Measurements from ENCODE around the gene SYT9. TPM values are rescaled to one million over a fixed set of nuclear protein-coding genes. Genes with fewer than 3 reads are reported as not detected.

SYT9 gene
- polyA plus RNA-seq, 3 donors: not detected

DNA sequence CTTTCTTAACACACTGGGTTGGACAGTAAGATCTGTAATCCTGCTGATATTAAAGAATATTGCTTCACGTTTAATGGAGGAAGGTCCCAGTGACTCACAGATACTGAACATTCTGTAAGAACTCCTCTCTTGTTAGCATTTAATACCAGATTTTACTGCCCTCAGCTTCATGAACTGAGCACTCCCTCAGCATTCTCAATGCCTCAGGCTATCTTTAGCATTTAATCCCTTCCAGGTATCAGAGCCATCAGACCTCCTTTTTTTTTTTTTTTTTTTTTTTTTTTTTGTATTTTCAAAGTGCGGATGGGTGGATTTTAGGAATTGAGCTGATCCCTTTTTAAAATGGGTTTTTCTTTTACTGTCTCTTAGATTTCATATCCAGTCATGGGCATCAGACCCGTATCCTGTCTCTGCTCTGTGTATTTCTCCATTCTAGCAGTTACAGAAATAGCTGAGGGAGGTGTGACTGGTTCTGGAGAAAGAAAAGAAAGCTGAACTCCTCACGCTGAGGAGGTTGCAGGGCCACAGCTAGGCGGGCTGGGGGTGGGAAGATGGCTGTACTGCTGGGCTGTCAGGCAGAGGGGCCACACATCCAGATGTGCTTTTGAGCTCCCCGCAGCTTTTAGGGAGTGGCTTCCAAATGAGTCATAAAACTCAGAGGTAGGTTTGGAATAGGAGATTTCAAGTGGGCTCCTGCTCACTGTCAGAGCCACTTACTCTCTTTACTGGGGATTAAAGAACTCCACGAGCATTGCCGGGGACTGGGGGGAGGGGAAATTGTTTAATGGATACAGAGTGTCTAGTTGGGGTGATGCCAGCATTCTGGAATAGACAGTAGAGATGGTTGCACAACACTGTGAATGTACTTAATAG is 97.0 kb downstream of the SYT9 start:
- H3K27ac ChIP-seq (ENCODE audit: low read depth in 1 of 2, low read length in 2 of 2): no peak overlapping the region
- H3K9me3 ChIP-seq (replicated peaks in 1 of 2; ENCODE audit: control insufficient read depth in 1 of 2, insufficient read depth in 1 of 2, low read length in 2 of 2): no peaks in the 10 kb centered on the region
- no peaks in the 10 kb centered on the region for H3K36me3 Mint-ChIP-seq
- no peak overlapping the region for H2AFZ ChIP-seq (ENCODE audit: insufficient read depth, low read depth, low read length, poor library complexity, severe bottlenecking)
- intact Hi-C loops (cut with micrococcal nuclease): no loop called here
- TF ChIP-seq, protein P1, sequence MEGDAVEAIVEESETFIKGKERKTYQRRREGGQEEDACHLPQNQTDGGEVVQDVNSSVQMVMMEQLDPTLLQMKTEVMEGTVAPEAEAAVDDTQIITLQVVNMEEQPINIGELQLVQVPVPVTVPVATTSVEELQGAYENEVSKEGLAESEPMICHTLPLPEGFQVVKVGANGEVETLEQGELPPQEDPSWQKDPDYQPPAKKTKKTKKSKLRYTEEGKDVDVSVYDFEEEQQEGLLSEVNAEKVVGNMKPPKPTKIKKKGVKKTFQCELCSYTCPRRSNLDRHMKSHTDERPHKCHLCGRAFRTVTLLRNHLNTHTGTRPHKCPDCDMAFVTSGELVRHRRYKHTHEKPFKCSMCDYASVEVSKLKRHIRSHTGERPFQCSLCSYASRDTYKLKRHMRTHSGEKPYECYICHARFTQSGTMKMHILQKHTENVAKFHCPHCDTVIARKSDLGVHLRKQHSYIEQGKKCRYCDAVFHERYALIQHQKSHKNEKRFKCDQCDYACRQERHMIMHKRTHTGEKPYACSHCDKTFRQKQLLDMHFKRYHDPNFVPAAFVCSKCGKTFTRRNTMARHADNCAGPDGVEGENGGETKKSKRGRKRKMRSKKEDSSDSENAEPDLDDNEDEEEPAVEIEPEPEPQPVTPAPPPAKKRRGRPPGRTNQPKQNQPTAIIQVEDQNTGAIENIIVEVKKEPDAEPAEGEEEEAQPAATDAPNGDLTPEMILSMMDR (IDR thresholded peaks at IDR 0.05): no peak
- no peaks in the 10 kb centered on the region for H3K4me1 ChIP-seq (ENCODE audit: control insufficient read depth in 1 of 2, insufficient read depth in 2 of 2, low read length in 2 of 2)
- peaks cover 4 to 13% (median 12%) of the 10 kb centered on the region in 3 donors for H3K27me3 Mint-ChIP-seq (ENCODE audit: low read depth in 3 of 3)
- H3K36me3 ChIP-seq (replicated peaks in 1 of 2; ENCODE audit: control insufficient read depth in 1 of 2, insufficient read depth in 2 of 2, low read length in 2 of 2): no peaks in the 10 kb centered on the region
- no peak overlapping the region for H3K4me2 ChIP-seq (replicated peaks; ENCODE audit: extremely low read depth, low read length, poor library complexity, severe bottlenecking)
- no peak overlapping the region for H3K4me3 ChIP-seq (replicated peaks in 1 of 3; ENCODE audit: low read depth in 2 of 3, low read length in 3 of 3)
- H3K79me2 ChIP-seq (ENCODE audit: insufficient read depth, low read length): no peaks in the 10 kb centered on the region
- H3K9me3 Mint-ChIP-seq: peaks cover 0 to 2% (median 0%) of the 10 kb centered on the region in 7 donors
- DNase-seq: no peak
- H3K27me3 ChIP-seq (ENCODE audit: control insufficient read depth in 2 of 2, insufficient read depth in 2 of 2, low read length in 2 of 2): peaks cover 3 to 4% of the 10 kb centered on the region in 2 donors
- no peaks in the 10 kb centered on the region for H4K20me1 ChIP-seq (ENCODE audit: insufficient read depth, low read length)
- no peak overlapping the region for H3K9ac ChIP-seq (ENCODE audit: insufficient read depth, low read length, poor library complexity, severe bottlenecking)
- H3K4me1 Mint-ChIP-seq: no peaks in the 10 kb centered on the region
- H3K27ac Mint-ChIP-seq: no peak overlapping the region
- WGBS (ENCODE audit: insufficient coverage): 100% methylated on average over 1 of the region's 8 CpGs
- H3K4me3 Mint-ChIP-seq: no peak overlapping the region

DNA sequence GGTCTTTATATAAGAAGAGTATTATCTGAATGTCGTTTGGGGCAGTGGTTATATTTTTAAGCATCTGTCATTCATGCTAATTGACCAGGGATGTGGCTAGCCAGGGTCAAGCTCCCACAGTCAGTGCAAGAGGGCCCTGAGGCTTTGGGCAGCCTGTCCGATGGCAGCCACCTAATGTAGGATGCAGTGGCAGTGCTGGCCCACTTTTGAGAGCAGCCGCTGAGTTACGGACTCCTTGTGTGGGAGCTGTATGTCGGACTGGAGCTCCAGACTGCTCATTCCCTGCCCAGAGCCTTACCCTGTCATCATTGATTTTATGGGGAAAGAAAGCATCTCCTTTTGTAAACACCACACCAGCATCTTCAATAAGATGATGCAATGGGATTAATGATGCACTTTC is 99.5 kb downstream of the SYT9 start:
- H3K27me3 ChIP-seq (ENCODE audit: control insufficient read depth in 2 of 2, insufficient read depth in 2 of 2, low read length in 2 of 2): peaks cover under 1 to 3% of the 10 kb centered on the region in 2 donors
- no peak for DNase-seq
- no peaks in the 10 kb centered on the region for H3K9me3 ChIP-seq (replicated peaks in 1 of 2; ENCODE audit: control insufficient read depth in 1 of 2, insufficient read depth in 1 of 2, low read length in 2 of 2)
- TF ChIP-seq, protein P1 (IDR thresholded peaks at IDR 0.05): no peak
- intact Hi-C loops (cut with micrococcal nuclease): loop anchor here (10.0 kb wide), 1 partner anchor 94 kb away; no protein-coding TSS in a partner anchor
- H3K9ac ChIP-seq (ENCODE audit: insufficient read depth, low read length, poor library complexity, severe bottlenecking): no peak overlapping the region
- H2AFZ ChIP-seq (ENCODE audit: insufficient read depth, low read depth, low read length, poor library complexity, severe bottlenecking): no peak overlapping the region
- Mint-ChIP-seq H3K4me1 (no peaks in the 10 kb centered on the region), H3K27me3 (ENCODE audit: low read depth in 3 of 3) (peaks cover 0 to 10% (median 4%) of the 10 kb centered on the region in 3 donors), H3K9me3 (no peaks in the 10 kb centered on the region), H3K27ac (no peak overlapping the region), H3K4me3 (no peak overlapping the region), H3K36me3 (no peaks in the 10 kb centered on the region)
- H3K27ac ChIP-seq (ENCODE audit: low read depth in 1 of 2, low read length in 2 of 2): no peak overlapping the region
- H4K20me1 ChIP-seq (ENCODE audit: insufficient read depth, low read length): no peaks in the 10 kb centered on the region
- H3K4me3 ChIP-seq (replicated peaks in 1 of 3; ENCODE audit: low read depth in 2 of 3, low read length in 3 of 3): no peak overlapping the region
- no peak overlapping the region for H3K4me2 ChIP-seq (replicated peaks; ENCODE audit: extremely low read depth, low read length, poor library complexity, severe bottlenecking)
- WGBS (ENCODE audit: insufficient coverage): 89% methylated on average over 1 of the region's 5 CpGs
- H3K36me3 ChIP-seq (replicated peaks in 1 of 2; ENCODE audit: control insufficient read depth in 1 of 2, insufficient read depth in 2 of 2, low read length in 2 of 2): no peaks in the 10 kb centered on the region
- H3K4me1 ChIP-seq (ENCODE audit: control insufficient read depth in 1 of 2, insufficient read depth in 2 of 2, low read length in 2 of 2): no peaks in the 10 kb centered on the region
- H3K79me2 ChIP-seq (ENCODE audit: insufficient read depth, low read length): no peaks in the 10 kb centered on the region
